Mucosa of rectum (tissue), 2 donors: ENCODE data around the gene CFAP100.

ENCODE experiments used
- H3K27ac ChIP-seq, 2 donors: one replicate each; pipeline ENCODE4 v1.7.0; 2013; ENCODE audit warnings: inconsistent platforms in 2 of 2, low read depth in 2 of 2, low read length in 2 of 2
- H3K27me3 ChIP-seq, 2 donors: one replicate each; pipeline ENCODE4 v1.7.0; 2013; ENCODE audit warnings: low read length in 2 of 2; ENCODE audit not compliant: control insufficient read depth in 2 of 2, insufficient read depth in 2 of 2
- H3K36me3 ChIP-seq, 2 donors: one replicate each; pipeline ENCODE4 v1.7.0; 2013; ENCODE audit warnings: low read length in 2 of 2; ENCODE audit not compliant: control insufficient read depth in 2 of 2, insufficient read depth in 2 of 2
- H3K4me1 ChIP-seq, 2 donors: one replicate each; pipeline ENCODE4 v1.7.0; 2013; ENCODE audit warnings: low read length in 2 of 2, mild to moderate bottlenecking in 1 of 2; ENCODE audit not compliant: control insufficient read depth in 2 of 2, insufficient read depth in 2 of 2
- H3K4me3 ChIP-seq, 2 donors: one replicate each; pipeline ENCODE4 v1.7.0; 2013; ENCODE audit warnings: low read length in 2 of 2
- H3K9ac ChIP-seq, 2 donors: one replicate each; pipeline ENCODE4 v1.7.0; 2013; ENCODE audit warnings: low read length in 2 of 2, low read depth in 1 of 2, mild to moderate bottlenecking in 1 of 2
- H3K9me3 ChIP-seq, 2 donors: one replicate each; pipeline ENCODE4 v1.7.0; 2013; ENCODE audit warnings: low read length in 2 of 2; ENCODE audit not compliant: control insufficient read depth in 2 of 2
- donor health status: healthy.
- donor health status: Normal muscosa, but diverticular disease.

The CFAP100 gene

DNA sequence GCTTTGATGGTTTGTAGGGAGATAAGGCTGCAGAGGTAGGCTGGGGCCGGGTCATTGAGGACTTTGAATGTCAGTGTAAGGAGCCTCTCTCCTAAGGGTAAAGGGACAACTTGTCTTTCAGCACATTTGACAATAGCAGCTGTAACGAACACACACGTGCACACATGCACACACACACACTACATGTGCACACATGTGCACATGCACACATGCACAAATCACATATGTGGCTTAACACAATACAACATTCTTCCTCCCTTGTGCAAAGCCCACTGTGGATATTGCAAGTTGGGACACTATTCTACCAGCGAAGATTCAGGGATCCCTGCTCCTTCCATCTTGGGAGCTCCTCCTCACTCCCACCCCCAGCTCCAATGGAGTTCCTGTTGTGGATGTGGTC is 1.1 kb upstream of the CFAP100 start:
- H3K27ac ChIP-seq: no peak overlapping the region
- H3K4me3 ChIP-seq: no peak overlapping the region
- H3K9ac ChIP-seq: no peak overlapping the region
- peaks cover 0 to 7% of the 10 kb centered on the region in 2 donors for H3K4me1 ChIP-seq
- no peaks in the 10 kb centered on the region for H3K36me3 ChIP-seq
- no peaks in the 10 kb centered on the region for H3K9me3 ChIP-seq
- peaks cover 8 to 12% of the 10 kb centered on the region in 2 donors for H3K27me3 ChIP-seq

DNA sequence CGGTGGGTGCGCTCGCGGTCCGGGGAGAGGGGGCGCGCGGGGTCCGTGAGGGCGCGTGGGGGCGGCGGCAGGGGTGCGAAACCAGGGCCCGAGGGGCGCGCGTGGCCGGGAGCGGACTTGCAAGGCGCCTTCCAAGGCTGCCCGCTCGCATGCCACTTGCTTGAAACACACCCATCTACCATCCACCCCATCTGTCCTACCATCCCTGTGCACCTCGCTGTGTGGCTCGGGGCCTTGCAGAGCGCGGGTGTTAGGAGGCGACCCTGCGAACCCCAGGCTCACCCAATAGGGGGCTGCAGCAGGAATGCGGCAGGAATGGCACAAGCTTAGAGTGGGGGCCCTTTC is 240 bp downstream of the CFAP100 start:
- Histone ChIP-seq H3K36me3 (no peaks in the 10 kb centered on the region), H3K27ac (no peak overlapping the region), H3K4me3 (no peak overlapping the region), H3K4me1 (no peaks in the 10 kb centered on the region), H3K9me3 (no peaks in the 10 kb centered on the region), H3K27me3 (peaks cover 8 to 12% of the 10 kb centered on the region in 2 donors), H3K9ac (no peak overlapping the region)

DNA sequence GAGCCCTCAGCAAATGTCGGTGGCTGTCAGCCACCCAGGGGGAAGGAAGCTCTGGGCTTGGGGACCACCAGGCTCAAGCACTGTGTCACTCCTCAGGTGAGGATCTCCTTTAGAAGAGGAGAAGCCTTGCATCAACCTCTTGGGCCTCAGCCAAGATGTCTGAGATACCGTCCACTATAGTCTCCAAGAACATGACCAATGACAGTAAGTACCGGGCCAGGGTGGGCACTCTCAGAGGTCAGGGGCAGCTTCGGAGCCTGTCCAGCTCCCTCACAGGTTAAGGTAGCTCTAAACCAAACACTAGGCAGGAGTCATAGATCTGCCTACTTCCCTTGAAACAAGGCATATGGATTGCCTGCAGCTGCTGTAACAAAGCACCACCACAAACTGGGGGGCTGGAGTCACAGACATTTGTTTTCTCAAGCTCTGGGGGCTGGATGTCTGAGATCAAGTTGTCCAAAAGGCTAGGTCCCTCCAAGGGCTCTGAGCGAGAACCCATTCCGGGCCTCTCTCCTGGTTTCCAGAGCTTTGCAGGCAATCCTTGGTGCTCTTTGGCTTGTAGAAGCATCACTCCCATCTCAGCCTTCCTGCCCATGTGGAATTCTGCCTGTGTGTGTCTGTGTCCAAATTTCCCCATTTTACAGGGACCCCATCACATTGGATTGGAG is 1.3 kb downstream of the CFAP100 start:
- no peaks in the 10 kb centered on the region for H3K36me3 ChIP-seq
- H3K27ac ChIP-seq: no peak overlapping the region
- H3K4me3 ChIP-seq: no peak overlapping the region
- H3K4me1 ChIP-seq: no peaks in the 10 kb centered on the region
- no peaks in the 10 kb centered on the region for H3K9me3 ChIP-seq
- H3K27me3 ChIP-seq: peaks cover 8 to 12% of the 10 kb centered on the region in 2 donors
- no peak overlapping the region for H3K9ac ChIP-seq

DNA sequence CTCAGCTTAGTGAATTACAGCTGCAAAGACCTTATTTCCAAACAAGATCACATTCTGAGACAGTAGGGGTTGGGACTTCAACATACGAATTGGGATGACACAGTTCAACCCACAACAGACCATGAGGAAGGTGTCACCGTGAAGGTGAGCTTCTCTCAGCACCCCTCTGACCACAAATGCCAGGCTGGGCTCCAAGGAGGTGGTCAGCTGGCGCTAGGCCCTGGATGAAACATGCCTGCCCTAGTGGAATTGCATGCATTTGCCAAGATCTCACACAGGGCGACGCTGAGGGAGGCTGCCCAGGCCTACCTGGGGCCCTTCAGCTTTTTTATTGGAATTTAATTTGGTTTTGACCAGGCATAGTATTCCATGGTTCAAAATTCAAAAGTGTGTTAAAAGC is 1.8 kb downstream of the CFAP100 start:
- H3K27ac ChIP-seq: no peak overlapping the region
- H3K4me3 ChIP-seq: no peak overlapping the region
- H3K27me3 ChIP-seq: peaks cover 8 to 12% of the 10 kb centered on the region in 2 donors
- H3K9me3 ChIP-seq: no peaks in the 10 kb centered on the region
- H3K4me1 ChIP-seq: no peaks in the 10 kb centered on the region
- no peak overlapping the region for H3K9ac ChIP-seq
- H3K36me3 ChIP-seq: no peaks in the 10 kb centered on the region

DNA sequence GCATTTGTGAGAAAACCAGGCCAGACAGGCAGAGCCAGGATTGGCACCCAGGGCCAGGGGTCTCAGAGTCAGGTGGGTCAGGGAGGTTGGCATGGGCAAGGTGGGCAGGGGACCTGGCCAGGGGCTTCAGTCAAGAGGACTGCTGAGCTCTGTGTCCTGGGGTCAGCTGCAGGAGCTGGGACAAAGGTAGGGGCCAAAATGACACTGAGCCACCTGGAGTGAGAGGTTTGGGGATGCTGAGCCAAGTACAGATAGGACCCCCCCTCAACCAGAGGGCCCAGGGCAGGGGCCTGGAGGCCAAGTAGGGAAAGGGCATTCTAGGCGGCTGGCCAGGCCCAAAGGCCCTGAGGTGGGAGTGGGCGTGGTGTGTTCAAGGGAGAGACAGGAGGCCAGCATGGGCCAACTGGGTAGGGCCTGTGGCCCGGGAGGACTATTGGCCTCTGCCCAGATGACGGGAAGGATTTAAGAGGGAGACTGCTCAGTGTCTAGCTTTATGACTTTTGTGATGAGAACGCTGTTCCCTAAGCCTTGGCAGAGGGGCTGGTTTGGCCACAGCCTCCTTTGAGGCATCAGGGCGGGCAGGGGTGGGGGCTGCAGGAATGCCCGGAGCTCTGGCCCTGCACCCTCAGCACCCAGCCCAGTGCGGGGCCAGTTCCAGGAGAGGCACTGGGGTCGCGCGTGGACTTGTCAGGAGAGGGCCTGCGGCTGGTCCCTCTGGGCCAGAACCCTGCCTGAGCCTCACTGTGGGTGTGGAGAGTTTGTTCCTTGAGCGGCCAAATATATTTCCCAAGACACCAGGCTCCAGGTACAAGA is 3.1 kb downstream of the CFAP100 start:
- Histone ChIP-seq H3K27me3 (peaks cover 8 to 12% of the 10 kb centered on the region in 2 donors), H3K36me3 (no peaks in the 10 kb centered on the region), H3K4me3 (no peak overlapping the region), H3K27ac (no peak overlapping the region), H3K9ac (no peak overlapping the region), H3K9me3 (no peaks in the 10 kb centered on the region), H3K4me1 (no peaks in the 10 kb centered on the region)

DNA sequence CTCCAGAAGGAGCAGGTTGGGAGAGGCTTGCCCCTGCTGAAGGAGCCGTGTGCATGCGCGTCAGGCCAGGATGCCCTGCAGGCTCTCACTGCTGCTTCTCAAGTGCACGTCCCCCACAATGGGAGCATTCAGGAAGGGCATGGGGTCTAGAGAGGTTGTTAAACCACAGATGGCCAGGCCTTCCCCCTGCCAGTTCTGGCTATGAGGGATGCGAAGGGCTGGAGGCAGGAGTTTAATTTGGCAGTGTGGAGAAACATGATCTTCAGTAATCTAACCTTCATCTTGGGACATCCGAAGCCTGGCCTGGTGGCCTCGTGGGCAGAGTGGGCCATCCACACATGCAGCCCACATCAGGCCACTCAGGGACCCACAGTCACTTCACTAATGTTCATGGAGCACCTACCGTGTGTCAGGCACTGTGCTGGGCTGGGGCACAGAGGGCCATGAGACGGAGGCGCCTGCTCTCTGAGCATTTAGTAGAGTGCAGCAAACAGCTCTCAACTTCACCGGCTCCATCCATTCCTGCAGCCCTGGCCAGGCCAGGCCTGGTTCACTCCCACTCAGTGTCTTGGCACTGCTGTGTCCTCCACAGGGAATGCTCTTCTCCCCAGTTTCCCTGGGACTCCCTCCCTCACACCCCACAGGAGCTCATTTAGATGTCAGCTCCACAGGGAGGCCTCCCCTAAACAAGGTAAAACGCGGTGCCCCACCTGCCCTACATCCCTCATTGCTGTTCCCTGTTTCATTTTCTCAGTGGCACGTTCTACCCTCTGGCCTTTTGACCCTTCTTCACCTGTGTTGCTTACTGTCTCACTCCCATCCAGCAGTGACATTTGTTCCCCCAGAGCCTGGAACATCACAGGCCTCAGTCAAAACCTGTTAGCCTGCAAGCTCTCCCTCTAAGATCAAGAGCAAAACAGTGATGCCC is 4.0 kb downstream of the CFAP100 start:
- Histone ChIP-seq H3K27ac (no peak overlapping the region), H3K36me3 (no peaks in the 10 kb centered on the region), H3K4me1 (no peaks in the 10 kb centered on the region), H3K9me3 (no peaks in the 10 kb centered on the region), H3K9ac (no peak overlapping the region), H3K27me3 (peaks cover 2 to 6% of the 10 kb centered on the region in 2 donors), H3K4me3 (no peak overlapping the region)

DNA sequence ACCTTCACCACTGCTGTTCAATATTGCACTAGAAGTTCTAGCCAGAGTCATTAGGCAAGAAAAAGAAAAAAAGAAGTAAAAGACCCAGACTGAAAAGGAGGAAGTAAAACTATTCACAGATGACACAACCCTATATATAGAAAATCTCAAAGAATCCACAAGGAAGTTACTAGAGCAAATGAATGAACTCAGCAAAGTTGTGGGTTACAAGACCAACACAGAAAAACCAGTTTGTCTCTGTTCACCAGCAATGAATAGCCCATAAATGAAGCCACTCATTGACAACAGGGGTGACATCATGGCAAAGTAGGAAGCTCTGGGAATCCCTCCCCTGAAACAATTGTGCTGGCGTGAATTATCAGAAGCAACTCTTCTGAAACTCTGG is 4.6 kb downstream of the CFAP100 start:
- H3K36me3 ChIP-seq: no peaks in the 10 kb centered on the region
- H3K27ac ChIP-seq: no peak overlapping the region

DNA sequence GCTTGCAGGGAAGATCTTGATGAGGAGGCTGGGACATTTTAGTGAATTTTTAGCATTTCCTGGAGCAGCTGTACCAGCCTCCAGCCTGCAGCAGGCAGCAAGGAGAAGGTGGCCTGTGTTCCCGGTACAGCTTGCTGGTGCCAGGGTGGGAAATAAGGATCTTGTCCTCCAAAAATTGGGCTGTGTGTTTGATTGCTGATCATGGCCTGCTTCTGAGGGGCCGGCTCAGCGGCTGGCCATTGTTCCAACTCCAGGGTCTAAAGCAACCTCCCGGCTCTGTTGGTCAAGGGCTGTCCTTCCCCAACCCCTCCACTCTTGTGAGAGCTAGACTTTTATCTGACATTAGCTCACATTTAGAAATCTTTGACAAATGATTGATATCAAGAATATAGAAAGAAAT is 5.0 kb downstream of the CFAP100 start:
- Histone ChIP-seq H3K9me3 (no peaks in the 10 kb centered on the region), H3K27ac (no peak overlapping the region)

More for the DNA sequence above, 4.6 kb downstream of the CFAP100 start:
- no peaks in the 10 kb centered on the region for H3K4me1 ChIP-seq
- no peaks in the 10 kb centered on the region for H3K9me3 ChIP-seq
- no peak overlapping the region for H3K9ac ChIP-seq
- no peak overlapping the region for H3K4me3 ChIP-seq
- H3K27me3 ChIP-seq: no peaks in the 10 kb centered on the region

DNA sequence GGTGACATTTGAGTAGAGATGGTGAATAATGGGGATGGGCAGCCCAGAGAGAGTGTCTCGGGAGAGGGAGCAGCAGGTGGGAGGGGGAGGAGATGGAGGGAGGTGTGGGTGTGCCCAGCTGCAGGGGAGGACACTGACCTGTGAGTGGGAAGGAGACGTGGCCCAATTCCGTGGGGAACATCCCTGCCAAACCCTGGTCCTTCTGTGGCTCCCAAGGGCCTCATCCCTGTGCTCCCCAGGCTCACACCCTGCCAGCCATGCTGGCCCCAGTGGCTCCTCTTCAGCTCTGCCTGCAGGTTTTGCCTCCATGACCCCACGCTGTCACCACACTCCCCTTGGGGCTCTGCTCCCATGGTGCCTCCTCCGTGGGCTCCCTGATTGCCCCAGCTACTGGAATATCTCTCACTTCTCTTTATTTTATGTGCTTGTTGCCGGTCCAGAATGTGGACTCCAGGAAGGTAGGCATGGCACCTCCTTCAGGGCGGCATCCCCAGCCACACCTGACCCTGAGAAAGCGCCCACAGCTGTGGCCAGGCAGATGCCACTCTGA is 7.0 kb downstream of the CFAP100 start:
- no peaks in the 10 kb centered on the region for H3K27me3 ChIP-seq
- H3K9ac ChIP-seq: no peak overlapping the region
- no peaks in the 10 kb centered on the region for H3K9me3 ChIP-seq
- no peak overlapping the region for H3K4me3 ChIP-seq
- no peaks in the 10 kb centered on the region for H3K4me1 ChIP-seq
- H3K27ac ChIP-seq: no peak overlapping the region
- H3K36me3 ChIP-seq: no peaks in the 10 kb centered on the region

More for the DNA sequence above, 5.0 kb downstream of the CFAP100 start:
- no peaks in the 10 kb centered on the region for H3K4me1 ChIP-seq
- H3K4me3 ChIP-seq: no peak overlapping the region
- no peaks in the 10 kb centered on the region for H3K36me3 ChIP-seq
- no peaks in the 10 kb centered on the region for H3K27me3 ChIP-seq
- H3K9ac ChIP-seq: no peak overlapping the region
